HG02870 (cell line): ENCODE data around the gene EVX2.

Experiments used
- ATAC-seq: cut with Tn5 transposase; IDR thresholded peaks from one replicate; pipeline ENCODE4 v1.9.1; 2021; ENCODE audit warnings: mild to moderate bottlenecking, moderate library complexity; ENCODE audit not compliant: unreplicated experiment

The EVX2 gene

GRCh38 chr2:176107731-176108181, 24.0 kb upstream of the EVX2 start:
- no peak for ATAC-seq

- no peak for ATAC-seq
These were observed 23.1 kb upstream of the EVX2 start, which contains the start of gene HOXD11 for GRCh38 chr2:176106581-176107539. Gene HOXD11 (plus strand): TSS chr2:176107280. CDS start chr2:176107356, 76 bp downstream.

- no peak for ATAC-seq
These were observed 22.2 kb upstream of the EVX2 start for GRCh38 chr2:176105730-176106580.

- ATAC-seq = no peak
These were observed 21.4 kb upstream of the EVX2 start for GRCh38 chr2:176105078-176105729.

GRCh38 chr2:176104316-176105077, 20.7 kb upstream of the EVX2 start:
- ATAC-seq = no peak

- no peak for ATAC-seq
These were observed 20.1 kb upstream of the EVX2 start for GRCh38 chr2:176103742-176104315.

GRCh38 chr2:176103194-176103593, 19.4 kb upstream of the EVX2 start:
- ATAC-seq = no peak

- ATAC-seq = no peak
These were observed 18.6 kb upstream of the EVX2 start for GRCh38 chr2:176102309-176102866.

GRCh38 chr2:176101842-176102241, 18.1 kb upstream of the EVX2 start:
- no peak for ATAC-seq

GRCh38 chr2:176101216-176101830, 17.6 kb upstream of the EVX2 start:
- ATAC-seq = no peak

GRCh38 chr2:176100547-176101140, 16.9 kb upstream of the EVX2 start:
- ATAC-seq = no peak

GRCh38 chr2:176099728-176100546, 16.2 kb upstream of the EVX2 start, which contains the start of gene HOXD12:
Gene HOXD12 (plus strand): TSS chr2:176099795. CDS start chr2:176099802, 7 bp downstream.
- ATAC-seq = no peak

- no peak for ATAC-seq
These were observed 15.5 kb upstream of the EVX2 start for GRCh38 chr2:176099159-176099727.

- no peak for ATAC-seq
These were observed 14.8 kb upstream of the EVX2 start for GRCh38 chr2:176098366-176099158.

- no peak for ATAC-seq
These were observed 14.1 kb upstream of the EVX2 start for GRCh38 chr2:176097820-176098365.
